Body of pancreas (tissue), 4 donors: ENCODE results near the gene C9orf43. TPM values are rescaled to one million over a fixed set of nuclear protein-coding genes. Genes with fewer than 3 reads are reported as not detected.

Experiments
- ATAC-seq: fragments of 150-250 bp; one replicate; pipeline ENCODE4 v1.9.1; 2016
- DNase-seq, 4 donors: peaks; one replicate each; pipeline ENCODE4 v3.0.0-alpha.2; 2019
- H3K27ac ChIP-seq, 4 donors: fragments of 200-600 bp; sonication (generic); 1 replicate in 3 of 4; 2 replicates in 1 of 4; pipeline versions ENCODE4 v1.5.1 to v1.6.1; 2016 to 2019; ENCODE audit warnings: mild to moderate bottlenecking in 1 of 4, mixed read lengths in 1 of 4, moderate library complexity in 1 of 4
- H3K27me3 ChIP-seq, 2 donors: fragments of 200-600 bp; sonication (generic); one replicate each; pipeline ENCODE4 v1.6.0; 2016; ENCODE audit warnings: mild to moderate bottlenecking in 1 of 2
- H3K36me3 ChIP-seq, 2 donors: fragments of 200-600 bp; sonication (generic); replicated peaks in 1 of 2; 2 replicates each; pipeline ENCODE4 v1.5.1; 2016; ENCODE audit warnings: low read depth in 2 of 2; ENCODE audit not compliant: insufficient read depth in 1 of 2
- H3K4me1 ChIP-seq: fragments of 200-600 bp; sonication (generic); one replicate; pipeline ENCODE4 v1.6.0; 2016
- H3K4me3 ChIP-seq, 2 donors: fragments of 200-600 bp; sonication (generic); 1 replicate in 1 of 2; 2 replicates in 1 of 2; pipeline ENCODE4 v1.5.1; 2016 to 2019
- H3K9me3 ChIP-seq, 3 donors: fragments of 200-600 bp; sonication (generic); 1 replicate in 2 of 3; 2 replicates in 1 of 3; pipeline ENCODE4 v1.5.1; 2016
- CTCF ChIP-seq, 7 experiments: fragments of 450-650 bp in 4 of 7; fragments of 200-600 bp in 3 of 7; sonication (generic) in 3 of 7; IDR thresholded peaks; one replicate each; pipeline ENCODE4 v1.5.1; 2016 to 2019; ENCODE audit warnings: antibody characterized with exemption in 7 of 7
- POLR2A ChIP-seq, 3 donors: fragments of 450-650 bp; IDR thresholded peaks; one replicate each; pipeline ENCODE4 v1.6.1; 2016; ENCODE audit warnings: antibody characterized with exemption in 3 of 3, mild to moderate bottlenecking in 2 of 3
- WGBS, 2 donors: methylation state at CpG; one replicate each; pipeline ENCODE4 v1.1.5; 2017; 5-methylcytosine and 5-hydroxymethylcytosine counted together
- intact Hi-C: fragments of 100-400 bp; cut with DNase I; formaldehyde crosslinking; loops from one replicate; pipeline ENCODE4 v1.15.1; 2023
- total RNA-seq, 2 donors: library from RNA; depleted of rRNA; stranded (reverse); fragments of >200 nt; gene quantifications; one replicate each; pipeline ENCODE4 v1.1.0, GENCODE V29; 2016

C9orf43 gene
- total RNA-seq, 2 donors from 2014 or later, result 1.6 TPM; not detected in 1

GRCh38 chr9:113477661-113478060, 67.1 kb downstream of the C9orf43 start:
- Histone ChIP-seq H3K27me3 (no peaks in the 10 kb centered on the region), H3K4me1 (peaks cover 20% of the 10 kb centered on the region), H3K4me3 (no peak overlapping the region), H3K36me3 (no peaks in the 10 kb centered on the region), H3K9me3 (no peaks in the 10 kb centered on the region), H3K27ac (no peak overlapping the region)
- 85 to 90% methylated on average over 5 of the region's 5 CpGs for WGBS, 2 donors
- no peak for TF ChIP-seq CTCF (IDR thresholded peaks at IDR 0.05)
- TF ChIP-seq POLR2A (IDR thresholded peaks at IDR 0.05), result no peak
- ATAC-seq (no peak), DNase-seq (no peak)
- intact Hi-C loops, result no loop called here

- no peaks in the 10 kb centered on the region for H3K9me3 ChIP-seq
- ATAC-seq, result no peak
- no peak for DNase-seq
- peaks cover 32% of the 10 kb centered on the region for H3K4me1 ChIP-seq
- no peaks in the 10 kb centered on the region for H3K27me3 ChIP-seq
- no peak overlapping the region for H3K4me3 ChIP-seq
- TF ChIP-seq CTCF (IDR thresholded peaks at IDR 0.05) (no peak), POLR2A (IDR thresholded peaks at IDR 0.05) (no peak)
- 82 to 86% methylated on average over 7 of the region's 7 CpGs for WGBS, 2 donors
- H3K27ac ChIP-seq, result no peak overlapping the region
- intact Hi-C loops, result no loop called here
- no peaks in the 10 kb centered on the region for H3K36me3 ChIP-seq
Observed at GRCh38 chr9:113479174-113479621, 68.7 kb downstream of the C9orf43 start.

Other genes starting within 250 kb of the C9orf43 start
- 10 to 100 TPM; 15.8 to 21.3 TPM for gene FKBP15, start 189.5 kb upstream of the C9orf43 start, total RNA-seq
- gene SLC31A1, start 189.2 kb upstream of the C9orf43 start, total RNA-seq, result 1 to 10 TPM; 6.7 to 7.9 TPM
- gene CDC26, start 135.2 kb upstream of the C9orf43 start, total RNA-seq, result 10 to 100 TPM; 21.3 to 27.0 TPM
- gene PRPF4, start 135.1 kb upstream of the C9orf43 start, total RNA-seq, result 10 to 100 TPM in 1 of 2 donors, 1 to 10 TPM in 1; 5.6 to 10.1 TPM
- gene RNF183, start 107.4 kb upstream of the C9orf43 start, total RNA-seq, result not detected
- 1 to 10 TPM; 1.0 to 2.3 TPM for gene WDR31, start 70.5 kb upstream of the C9orf43 start, total RNA-seq
- gene BSPRY, start 61.2 kb upstream of the C9orf43 start, total RNA-seq, result 10 to 100 TPM; 27.0 to 47.0 TPM
- 10 to 100 TPM; 38.9 to 51.9 TPM for gene HDHD3, start 33.8 kb upstream of the C9orf43 start, total RNA-seq
- gene ALAD, start 9.5 kb upstream of the C9orf43 start, total RNA-seq, result 10 to 100 TPM; 42.5 to 44.1 TPM
- gene POLE3, start 72 bp upstream of the C9orf43 start, total RNA-seq, result 10 to 100 TPM; 13.8 to 17.6 TPM
- gene RGS3, start 53.0 kb downstream of the C9orf43 start, total RNA-seq, result 10 to 100 TPM; 25.7 to 96.9 TPM